AG08396 (cell line): Measurements from ENCODE around the gene ADAM11.

ENCODE experiments used
- DNase-seq: peaks from one replicate; pipeline ENCODE4 v3.0.0; 2012; ENCODE audit warnings: low spot score, mixed read lengths

Gene ADAM11

GRCh38 chr17:44831371-44831770 is 72.6 kb downstream of the ADAM11 start:
- no peak for DNase-seq
